OCI-LY3 (cell line): ENCODE measurements around the gene GABRG3.

Source experiments
- H2AFZ ChIP-seq: fragments of 200-600, 300-600 bp; shearing (Covaris generic); 2 replicates; pipeline ENCODE4 v1.6.0; 2014; ENCODE audit warnings: antibody characterized with exemption, low read depth, low read length
- H3K27ac ChIP-seq: fragments of 200-600, 300-600 bp; sonication (generic); 2 replicates; pipeline ENCODE4 v1.5.1; 2014; ENCODE audit warnings: mild to moderate bottlenecking, low read length, moderate library complexity, mixed read lengths
- H3K27me3 ChIP-seq: fragments of 200-600, 300-600 bp; sonication (generic); 2 replicates; pipeline ENCODE4 v1.6.1; 2014; ENCODE audit warnings: low read depth, low read length, mixed read lengths
- H3K36me3 ChIP-seq: fragments of 200-600, 300-600 bp; sonication (generic); replicated peaks from 2 replicates; pipeline ENCODE3; 2014; ENCODE audit warnings: low read depth, low read length, mixed read lengths
- H3K4me1 ChIP-seq: fragments of 300-600, 200-600 bp; sonication (generic); 2 replicates; pipeline ENCODE4 v1.6.1; 2014; ENCODE audit warnings: low read length, mixed read lengths
- H3K4me2 ChIP-seq: fragments of 200-600, 300-600 bp; sonication (generic); 2 replicates; pipeline ENCODE4 v1.6.1; 2014; ENCODE audit warnings: low read length, mixed read lengths
- H3K4me3 ChIP-seq: fragments of 300-600, 200-600 bp; sonication (generic); 2 replicates; pipeline ENCODE4 v1.5.1; 2014; ENCODE audit warnings: antibody characterized with exemption, mild to moderate bottlenecking, low read length, moderate library complexity
- H3K79me2 ChIP-seq: fragments of 300-600, 200-600 bp; shearing (Covaris generic); 2 replicates; pipeline ENCODE4 v1.6.1; 2014; ENCODE audit warnings: mild to moderate bottlenecking, low read length, mixed read lengths
- H3K9ac ChIP-seq: fragments of 300-600, 200-600 bp; shearing (Covaris generic); 2 replicates; pipeline ENCODE4 v1.6.0; 2014; ENCODE audit warnings: mild to moderate bottlenecking, low read length, moderate library complexity
- H3K9me3 ChIP-seq: fragments of 200-600, 300-600 bp; shearing (Covaris generic); 2 replicates; pipeline ENCODE4 v1.6.1; 2014; ENCODE audit warnings: low read length, mixed read lengths; ENCODE audit not compliant: insufficient read depth
- H4K20me1 ChIP-seq: fragments of 200-600, 300-600 bp; sonication (generic); 2 replicates; pipeline ENCODE4 v1.6.1; 2016; ENCODE audit warnings: low read length, mixed read lengths; ENCODE audit not compliant: insufficient read depth
- CTCF ChIP-seq: fragments of 200-600, 300-600 bp; sonication (generic); IDR thresholded peaks from 2 replicates; pipeline ENCODE4 v1.5.1; 2014; ENCODE audit warnings: antibody characterized with exemption, low read length, low read depth
- EZH2phosphoT487 ChIP-seq: fragments of 200-600 bp; shearing (Covaris generic); IDR thresholded peaks from 2 replicates; pipeline ENCODE4 v1.6.1; 2018; ENCODE audit warnings: antibody characterized with exemption, mixed run types, low read depth

GABRG3 gene

GRCh38 chr15:27268923-27269322 lies 297.9 kb downstream of the GABRG3 start:
- H3K79me2 ChIP-seq, result no peaks in the 10 kb centered on the region
- no peak overlapping the region for H3K4me3 ChIP-seq
- H3K27me3 ChIP-seq, result no peaks in the 10 kb centered on the region
- no peak overlapping the region for H2AFZ ChIP-seq
- H4K20me1 ChIP-seq, result no peaks in the 10 kb centered on the region
- no peaks in the 10 kb centered on the region for H3K4me1 ChIP-seq
- H3K9me3 ChIP-seq, result no peaks in the 10 kb centered on the region
- TF ChIP-seq EZH2phosphoT487 (no peak), CTCF (no peak)
- H3K4me2 ChIP-seq, result no peak overlapping the region
- no peaks in the 10 kb centered on the region for H3K36me3 ChIP-seq
- H3K9ac ChIP-seq, result no peak overlapping the region
- H3K27ac ChIP-seq, result no peak overlapping the region

GRCh38 chr15:27271258-27271657 lies 300.3 kb downstream of the GABRG3 start:
- Histone ChIP-seq H3K27ac (no peak overlapping the region), H3K9ac (no peak overlapping the region), H4K20me1 (no peaks in the 10 kb centered on the region), H2AFZ (no peak overlapping the region), H3K9me3 (no peaks in the 10 kb centered on the region), H3K27me3 (no peaks in the 10 kb centered on the region), H3K36me3 (no peaks in the 10 kb centered on the region), H3K79me2 (no peaks in the 10 kb centered on the region), H3K4me3 (no peak overlapping the region), H3K4me1 (no peaks in the 10 kb centered on the region), H3K4me2 (no peak overlapping the region)
- TF ChIP-seq EZH2phosphoT487 (no peak), CTCF (no peak)

- no peak overlapping the region for H2AFZ ChIP-seq
- no peaks in the 10 kb centered on the region for H3K4me1 ChIP-seq
- no peaks in the 10 kb centered on the region for H3K36me3 ChIP-seq
- H3K27me3 ChIP-seq, result no peaks in the 10 kb centered on the region
- no peaks in the 10 kb centered on the region for H3K79me2 ChIP-seq
- H3K27ac ChIP-seq, result no peak overlapping the region
- no peaks in the 10 kb centered on the region for H3K9me3 ChIP-seq
- TF ChIP-seq EZH2phosphoT487, result no peak
- no peak for TF ChIP-seq CTCF
- H3K9ac ChIP-seq, result no peak overlapping the region
- no peak overlapping the region for H3K4me3 ChIP-seq
- no peak overlapping the region for H3K4me2 ChIP-seq
- H4K20me1 ChIP-seq, result no peaks in the 10 kb centered on the region
These were observed 301.4 kb downstream of the GABRG3 start for GRCh38 chr15:27272427-27272826.

- Histone ChIP-seq H3K9ac (no peak overlapping the region), H2AFZ (no peak overlapping the region), H3K27ac (no peak overlapping the region), H3K9me3 (no peaks in the 10 kb centered on the region), H3K4me1 (no peaks in the 10 kb centered on the region), H3K4me3 (no peak overlapping the region), H3K4me2 (no peak overlapping the region), H4K20me1 (no peaks in the 10 kb centered on the region), H3K79me2 (no peaks in the 10 kb centered on the region), H3K27me3 (no peaks in the 10 kb centered on the region), H3K36me3 (no peaks in the 10 kb centered on the region)
- TF ChIP-seq CTCF, result no peak
- TF ChIP-seq EZH2phosphoT487, result no peak
These were observed 302.5 kb downstream of the GABRG3 start for GRCh38 chr15:27273506-27273905.
